ENCODE results near the gene LSR.

LSR gene

GRCh38 chr19:35297922-35298321, 49.1 kb downstream of the LSR start:
- Histone ChIP-seq H3K27me3 (ENCODE audit: insufficient read depth, insufficient read length) (no peaks in the 10 kb centered on the region), H3K9ac (ENCODE audit: insufficient read length, low read depth) (no peak overlapping the region), H3K4me3 (ENCODE audit: insufficient read length, low read depth) (no peak overlapping the region), H3K9me3 (ENCODE audit: insufficient read depth, low read length) (no peaks in the 10 kb centered on the region), H3K36me3 (ENCODE audit: insufficient read depth, insufficient read length, low read length) (no peaks in the 10 kb centered on the region), H3K4me1 (ENCODE audit: insufficient read depth, insufficient read length) (peaks cover 6% of the 10 kb centered on the region)
- DNase-seq (ENCODE audit: low read depth, low spot score): no peak
- no peak for TF ChIP-seq ZNF274 (IDR thresholded peaks at IDR 0.05; ENCODE audit: low read depth, low read length)
- no peak for TF ChIP-seq SUZ12 (IDR thresholded peaks at IDR 0.05; ENCODE audit: extremely low read depth, insufficient read depth, insufficient read length)
- TF ChIP-seq YY1 (IDR thresholded peaks at IDR 0.05; ENCODE audit: insufficient read depth, insufficient read length): no peak

- Histone ChIP-seq H3K9ac (ENCODE audit: insufficient read length, low read depth) (no peak overlapping the region), H3K27me3 (ENCODE audit: insufficient read depth, insufficient read length) (no peaks in the 10 kb centered on the region), H3K4me3 (ENCODE audit: insufficient read length, low read depth) (no peak overlapping the region), H3K36me3 (ENCODE audit: insufficient read depth, insufficient read length, low read length) (no peaks in the 10 kb centered on the region), H3K4me1 (ENCODE audit: insufficient read depth, insufficient read length) (peaks cover 6% of the 10 kb centered on the region), H3K9me3 (ENCODE audit: insufficient read depth, low read length) (no peaks in the 10 kb centered on the region)
- no peak for DNase-seq (ENCODE audit: low read depth, low spot score)
- no peak for TF ChIP-seq SUZ12 (IDR thresholded peaks at IDR 0.05; ENCODE audit: extremely low read depth, insufficient read depth, insufficient read length)
- TF ChIP-seq YY1 (IDR thresholded peaks at IDR 0.05; ENCODE audit: insufficient read depth, insufficient read length): no peak
- TF ChIP-seq ZNF274 (IDR thresholded peaks at IDR 0.05; ENCODE audit: low read depth, low read length): no peak
Measured at GRCh38 chr19:35298561-35298972, 49.8 kb downstream of the LSR start.

GRCh38 chr19:35299523-35300338, 50.9 kb downstream of the LSR start:
- no peaks in the 10 kb centered on the region for H3K27me3 ChIP-seq (ENCODE audit: insufficient read depth, insufficient read length)
- DNase-seq (ENCODE audit: low read depth, low spot score): no peak
- TF ChIP-seq ZNF274 (IDR thresholded peaks at IDR 0.05; ENCODE audit: low read depth, low read length): no peak
- no peak for TF ChIP-seq SUZ12 (IDR thresholded peaks at IDR 0.05; ENCODE audit: extremely low read depth, insufficient read depth, insufficient read length)
- TF ChIP-seq YY1 (IDR thresholded peaks at IDR 0.05; ENCODE audit: insufficient read depth, insufficient read length): no peak
- peaks cover 6% of the 10 kb centered on the region for H3K4me1 ChIP-seq (ENCODE audit: insufficient read depth, insufficient read length)
- H3K4me3 ChIP-seq (ENCODE audit: insufficient read length, low read depth): no peak overlapping the region
- H3K36me3 ChIP-seq (ENCODE audit: insufficient read depth, insufficient read length, low read length): no peaks in the 10 kb centered on the region
- H3K9ac ChIP-seq (ENCODE audit: insufficient read length, low read depth): no peak overlapping the region
- H3K9me3 ChIP-seq (ENCODE audit: insufficient read depth, low read length): no peaks in the 10 kb centered on the region

GRCh38 chr19:35300339-35300649, 51.5 kb downstream of the LSR start:
- Histone ChIP-seq H3K27me3 (ENCODE audit: insufficient read depth, insufficient read length) (no peaks in the 10 kb centered on the region), H3K9ac (ENCODE audit: insufficient read length, low read depth) (no peak overlapping the region), H3K4me1 (ENCODE audit: insufficient read depth, insufficient read length) (peaks cover 11% of the 10 kb centered on the region), H3K9me3 (ENCODE audit: insufficient read depth, low read length) (no peaks in the 10 kb centered on the region), H3K4me3 (ENCODE audit: insufficient read length, low read depth) (no peak overlapping the region), H3K36me3 (ENCODE audit: insufficient read depth, insufficient read length, low read length) (no peaks in the 10 kb centered on the region)
- no peak for DNase-seq (ENCODE audit: low read depth, low spot score)
- TF ChIP-seq SUZ12 (IDR thresholded peaks at IDR 0.05; ENCODE audit: extremely low read depth, insufficient read depth, insufficient read length) (no peak), ZNF274 (IDR thresholded peaks at IDR 0.05; ENCODE audit: low read depth, low read length) (no peak), YY1 (IDR thresholded peaks at IDR 0.05; ENCODE audit: insufficient read depth, insufficient read length) (no peak)

- Histone ChIP-seq H3K9ac (ENCODE audit: insufficient read length, low read depth) (no peak overlapping the region), H3K4me3 (ENCODE audit: insufficient read length, low read depth) (no peak overlapping the region), H3K9me3 (ENCODE audit: insufficient read depth, low read length) (no peaks in the 10 kb centered on the region), H3K36me3 (ENCODE audit: insufficient read depth, insufficient read length, low read length) (no peaks in the 10 kb centered on the region), H3K27me3 (ENCODE audit: insufficient read depth, insufficient read length) (no peaks in the 10 kb centered on the region), H3K4me1 (ENCODE audit: insufficient read depth, insufficient read length) (peaks cover 13% of the 10 kb centered on the region)
- no peak for DNase-seq (ENCODE audit: low read depth, low spot score)
- TF ChIP-seq ZNF274 (IDR thresholded peaks at IDR 0.05; ENCODE audit: low read depth, low read length): no peak
- no peak for TF ChIP-seq SUZ12 (IDR thresholded peaks at IDR 0.05; ENCODE audit: extremely low read depth, insufficient read depth, insufficient read length)
- TF ChIP-seq YY1 (IDR thresholded peaks at IDR 0.05; ENCODE audit: insufficient read depth, insufficient read length): no peak
Measured at GRCh38 chr19:35301961-35302360, 53.2 kb downstream of the LSR start.

- Histone ChIP-seq H3K4me1 (ENCODE audit: insufficient read depth, insufficient read length) (peaks cover 13% of the 10 kb centered on the region), H3K4me3 (ENCODE audit: insufficient read length, low read depth) (no peak overlapping the region), H3K9me3 (ENCODE audit: insufficient read depth, low read length) (no peaks in the 10 kb centered on the region), H3K27me3 (ENCODE audit: insufficient read depth, insufficient read length) (no peaks in the 10 kb centered on the region), H3K36me3 (ENCODE audit: insufficient read depth, insufficient read length, low read length) (no peaks in the 10 kb centered on the region), H3K9ac (ENCODE audit: insufficient read length, low read depth) (no peak overlapping the region)
- TF ChIP-seq YY1 (IDR thresholded peaks at IDR 0.05; ENCODE audit: insufficient read depth, insufficient read length): no peak
- TF ChIP-seq SUZ12 (IDR thresholded peaks at IDR 0.05; ENCODE audit: extremely low read depth, insufficient read depth, insufficient read length): no peak
- TF ChIP-seq ZNF274 (IDR thresholded peaks at IDR 0.05; ENCODE audit: low read depth, low read length): no peak
- no peak for DNase-seq (ENCODE audit: low read depth, low spot score)
Measured at GRCh38 chr19:35302446-35302845, 53.6 kb downstream of the LSR start.

- Histone ChIP-seq H3K9me3 (ENCODE audit: insufficient read depth, low read length) (no peaks in the 10 kb centered on the region), H3K36me3 (ENCODE audit: insufficient read depth, insufficient read length, low read length) (no peaks in the 10 kb centered on the region), H3K4me1 (ENCODE audit: insufficient read depth, insufficient read length) (peaks cover 16% of the 10 kb centered on the region), H3K27me3 (ENCODE audit: insufficient read depth, insufficient read length) (no peaks in the 10 kb centered on the region), H3K4me3 (ENCODE audit: insufficient read length, low read depth) (no peak overlapping the region), H3K9ac (ENCODE audit: insufficient read length, low read depth) (no peak overlapping the region)
- no peak for DNase-seq (ENCODE audit: low read depth, low spot score)
- TF ChIP-seq ZNF274 (IDR thresholded peaks at IDR 0.05; ENCODE audit: low read depth, low read length): no peak
- TF ChIP-seq SUZ12 (IDR thresholded peaks at IDR 0.05; ENCODE audit: extremely low read depth, insufficient read depth, insufficient read length): no peak
- no peak for TF ChIP-seq YY1 (IDR thresholded peaks at IDR 0.05; ENCODE audit: insufficient read depth, insufficient read length)
Measured at GRCh38 chr19:35303357-35303915, 54.6 kb downstream of the LSR start.

Measured in NT2/D1 (cell line).